ENCODE results near the gene GCSAML. TPM values are rescaled to one million over a fixed set of nuclear protein-coding genes. Genes with fewer than 3 reads are reported as not detected.

GCSAML gene
- total and polyA plus RNA-seq, 9 of the 15 experiments (the other 6 are each of a cell fraction or from before 2014, with no cell fraction given), result 0.01 TPM; not detected in 8

DNA sequence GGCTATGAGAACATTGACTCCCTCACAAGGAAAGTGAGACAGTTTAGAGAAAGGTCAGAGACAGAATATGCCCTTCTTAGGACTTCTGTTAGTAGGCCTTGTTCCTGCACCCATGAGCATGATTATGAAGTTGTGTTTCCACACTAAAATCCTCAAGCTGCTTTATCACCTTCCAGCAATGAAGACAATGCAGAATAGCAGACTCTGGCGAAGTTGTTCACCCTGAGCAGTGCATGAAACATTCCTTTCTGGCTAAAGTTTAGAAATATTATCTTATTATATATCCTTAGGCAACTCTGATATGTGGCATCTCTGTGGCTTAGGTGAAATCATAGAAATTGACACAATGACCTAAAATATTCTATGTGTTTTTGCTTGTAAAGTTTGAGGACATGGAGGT is 25.3 kb downstream of the GCSAML start (continued):
- TF ChIP-seq, protein P1, sequence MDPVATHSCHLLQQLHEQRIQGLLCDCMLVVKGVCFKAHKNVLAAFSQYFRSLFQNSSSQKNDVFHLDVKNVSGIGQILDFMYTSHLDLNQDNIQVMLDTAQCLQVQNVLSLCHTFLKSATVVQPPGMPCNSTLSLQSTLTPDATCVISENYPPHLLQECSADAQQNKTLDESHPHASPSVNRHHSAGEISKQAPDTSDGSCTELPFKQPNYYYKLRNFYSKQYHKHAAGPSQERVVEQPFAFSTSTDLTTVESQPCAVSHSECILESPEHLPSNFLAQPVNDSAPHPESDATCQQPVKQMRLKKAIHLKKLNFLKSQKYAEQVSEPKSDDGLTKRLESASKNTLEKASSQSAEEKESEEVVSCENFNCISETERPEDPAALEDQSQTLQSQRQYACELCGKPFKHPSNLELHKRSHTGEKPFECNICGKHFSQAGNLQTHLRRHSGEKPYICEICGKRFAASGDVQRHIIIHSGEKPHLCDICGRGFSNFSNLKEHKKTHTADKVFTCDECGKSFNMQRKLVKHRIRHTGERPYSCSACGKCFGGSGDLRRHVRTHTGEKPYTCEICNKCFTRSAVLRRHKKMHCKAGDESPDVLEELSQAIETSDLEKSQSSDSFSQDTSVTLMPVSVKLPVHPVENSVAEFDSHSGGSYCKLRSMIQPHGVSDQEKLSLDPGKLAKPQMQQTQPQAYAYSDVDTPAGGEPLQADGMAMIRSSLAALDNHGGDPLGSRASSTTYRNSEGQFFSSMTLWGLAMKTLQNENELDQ (CRISPR knock-in tag; IDR thresholded peaks at IDR 0.05; ENCODE audit: borderline replicate concordance), result no peak
- TF ChIP-seq, protein P2, sequence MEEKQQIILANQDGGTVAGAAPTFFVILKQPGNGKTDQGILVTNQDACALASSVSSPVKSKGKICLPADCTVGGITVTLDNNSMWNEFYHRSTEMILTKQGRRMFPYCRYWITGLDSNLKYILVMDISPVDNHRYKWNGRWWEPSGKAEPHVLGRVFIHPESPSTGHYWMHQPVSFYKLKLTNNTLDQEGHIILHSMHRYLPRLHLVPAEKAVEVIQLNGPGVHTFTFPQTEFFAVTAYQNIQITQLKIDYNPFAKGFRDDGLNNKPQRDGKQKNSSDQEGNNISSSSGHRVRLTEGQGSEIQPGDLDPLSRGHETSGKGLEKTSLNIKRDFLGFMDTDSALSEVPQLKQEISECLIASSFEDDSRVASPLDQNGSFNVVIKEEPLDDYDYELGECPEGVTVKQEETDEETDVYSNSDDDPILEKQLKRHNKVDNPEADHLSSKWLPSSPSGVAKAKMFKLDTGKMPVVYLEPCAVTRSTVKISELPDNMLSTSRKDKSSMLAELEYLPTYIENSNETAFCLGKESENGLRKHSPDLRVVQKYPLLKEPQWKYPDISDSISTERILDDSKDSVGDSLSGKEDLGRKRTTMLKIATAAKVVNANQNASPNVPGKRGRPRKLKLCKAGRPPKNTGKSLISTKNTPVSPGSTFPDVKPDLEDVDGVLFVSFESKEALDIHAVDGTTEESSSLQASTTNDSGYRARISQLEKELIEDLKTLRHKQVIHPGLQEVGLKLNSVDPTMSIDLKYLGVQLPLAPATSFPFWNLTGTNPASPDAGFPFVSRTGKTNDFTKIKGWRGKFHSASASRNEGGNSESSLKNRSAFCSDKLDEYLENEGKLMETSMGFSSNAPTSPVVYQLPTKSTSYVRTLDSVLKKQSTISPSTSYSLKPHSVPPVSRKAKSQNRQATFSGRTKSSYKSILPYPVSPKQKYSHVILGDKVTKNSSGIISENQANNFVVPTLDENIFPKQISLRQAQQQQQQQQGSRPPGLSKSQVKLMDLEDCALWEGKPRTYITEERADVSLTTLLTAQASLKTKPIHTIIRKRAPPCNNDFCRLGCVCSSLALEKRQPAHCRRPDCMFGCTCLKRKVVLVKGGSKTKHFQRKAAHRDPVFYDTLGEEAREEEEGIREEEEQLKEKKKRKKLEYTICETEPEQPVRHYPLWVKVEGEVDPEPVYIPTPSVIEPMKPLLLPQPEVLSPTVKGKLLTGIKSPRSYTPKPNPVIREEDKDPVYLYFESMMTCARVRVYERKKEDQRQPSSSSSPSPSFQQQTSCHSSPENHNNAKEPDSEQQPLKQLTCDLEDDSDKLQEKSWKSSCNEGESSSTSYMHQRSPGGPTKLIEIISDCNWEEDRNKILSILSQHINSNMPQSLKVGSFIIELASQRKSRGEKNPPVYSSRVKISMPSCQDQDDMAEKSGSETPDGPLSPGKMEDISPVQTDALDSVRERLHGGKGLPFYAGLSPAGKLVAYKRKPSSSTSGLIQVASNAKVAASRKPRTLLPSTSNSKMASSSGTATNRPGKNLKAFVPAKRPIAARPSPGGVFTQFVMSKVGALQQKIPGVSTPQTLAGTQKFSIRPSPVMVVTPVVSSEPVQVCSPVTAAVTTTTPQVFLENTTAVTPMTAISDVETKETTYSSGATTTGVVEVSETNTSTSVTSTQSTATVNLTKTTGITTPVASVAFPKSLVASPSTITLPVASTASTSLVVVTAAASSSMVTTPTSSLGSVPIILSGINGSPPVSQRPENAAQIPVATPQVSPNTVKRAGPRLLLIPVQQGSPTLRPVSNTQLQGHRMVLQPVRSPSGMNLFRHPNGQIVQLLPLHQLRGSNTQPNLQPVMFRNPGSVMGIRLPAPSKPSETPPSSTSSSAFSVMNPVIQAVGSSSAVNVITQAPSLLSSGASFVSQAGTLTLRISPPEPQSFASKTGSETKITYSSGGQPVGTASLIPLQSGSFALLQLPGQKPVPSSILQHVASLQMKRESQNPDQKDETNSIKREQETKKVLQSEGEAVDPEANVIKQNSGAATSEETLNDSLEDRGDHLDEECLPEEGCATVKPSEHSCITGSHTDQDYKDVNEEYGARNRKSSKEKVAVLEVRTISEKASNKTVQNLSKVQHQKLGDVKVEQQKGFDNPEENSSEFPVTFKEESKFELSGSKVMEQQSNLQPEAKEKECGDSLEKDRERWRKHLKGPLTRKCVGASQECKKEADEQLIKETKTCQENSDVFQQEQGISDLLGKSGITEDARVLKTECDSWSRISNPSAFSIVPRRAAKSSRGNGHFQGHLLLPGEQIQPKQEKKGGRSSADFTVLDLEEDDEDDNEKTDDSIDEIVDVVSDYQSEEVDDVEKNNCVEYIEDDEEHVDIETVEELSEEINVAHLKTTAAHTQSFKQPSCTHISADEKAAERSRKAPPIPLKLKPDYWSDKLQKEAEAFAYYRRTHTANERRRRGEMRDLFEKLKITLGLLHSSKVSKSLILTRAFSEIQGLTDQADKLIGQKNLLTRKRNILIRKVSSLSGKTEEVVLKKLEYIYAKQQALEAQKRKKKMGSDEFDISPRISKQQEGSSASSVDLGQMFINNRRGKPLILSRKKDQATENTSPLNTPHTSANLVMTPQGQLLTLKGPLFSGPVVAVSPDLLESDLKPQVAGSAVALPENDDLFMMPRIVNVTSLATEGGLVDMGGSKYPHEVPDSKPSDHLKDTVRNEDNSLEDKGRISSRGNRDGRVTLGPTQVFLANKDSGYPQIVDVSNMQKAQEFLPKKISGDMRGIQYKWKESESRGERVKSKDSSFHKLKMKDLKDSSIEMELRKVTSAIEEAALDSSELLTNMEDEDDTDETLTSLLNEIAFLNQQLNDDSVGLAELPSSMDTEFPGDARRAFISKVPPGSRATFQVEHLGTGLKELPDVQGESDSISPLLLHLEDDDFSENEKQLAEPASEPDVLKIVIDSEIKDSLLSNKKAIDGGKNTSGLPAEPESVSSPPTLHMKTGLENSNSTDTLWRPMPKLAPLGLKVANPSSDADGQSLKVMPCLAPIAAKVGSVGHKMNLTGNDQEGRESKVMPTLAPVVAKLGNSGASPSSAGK (IDR thresholded peaks at IDR 0.05), result no peak
